Measurements from ENCODE around the gene CD22. TPM values are rescaled to one million over a fixed set of nuclear protein-coding genes. Genes with fewer than 3 reads are reported as not detected.

Gene CD22
- total RNA-seq, 1 experiment from 2014 or later = not detected

DNA sequence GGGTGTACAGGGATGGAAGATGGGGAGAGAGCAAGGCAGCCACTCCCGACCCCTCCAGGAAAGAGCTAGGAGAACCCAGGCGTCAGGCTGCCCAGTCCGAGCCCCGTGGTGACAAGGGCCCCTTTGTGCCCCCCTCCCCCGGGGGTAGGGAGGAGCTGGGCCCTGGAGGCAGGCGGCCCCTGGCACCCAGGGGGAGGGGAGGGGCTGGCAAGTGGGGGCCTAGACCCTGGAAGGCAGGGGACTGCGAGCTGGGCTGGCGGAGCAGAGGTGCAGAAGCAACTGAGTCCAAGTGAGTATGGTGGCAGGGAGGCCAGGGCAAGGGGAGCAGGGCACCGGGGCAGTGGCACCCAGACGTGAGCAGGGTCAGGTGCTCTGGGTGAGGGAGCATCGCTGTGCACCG lies 37.1 kb upstream of the CD22 start, which contains the start of gene MAG:
MAG (plus strand) TSS at position 246 of the 400 bp plus-strand sequence. CDS start 3,248 bp downstream, outside the sequence.
- Histone ChIP-seq H2BK20ac (ENCODE audit: low read depth, low read length, poor library complexity, severe bottlenecking) (no peak within 1 kb of the TSS), H4K5ac (ENCODE audit: insufficient read length, low read depth, low read length) (no peak within 1 kb of the TSS), H3K4me2 (ENCODE audit: insufficient read depth, insufficient read length, low read length) (no peak within 1 kb of the TSS), H3K79me2 (ENCODE audit: insufficient read depth, low read length) (no peaks in the 10 kb centered on the region), H2AFZ (ENCODE audit: low read length) (no peak within 1 kb of the TSS), H3K18ac (ENCODE audit: insufficient read length, low read depth, low read length) (no peak within 1 kb of the TSS), H3K14ac (ENCODE audit: insufficient read depth, low read length) (no peak within 1 kb of the TSS; the same call in 1 of the 2 replicates), H3K23me2 (ENCODE audit: insufficient read length, low read depth, low read length, poor library complexity, severe bottlenecking) (no peaks in the 10 kb centered on the region), H3K27me3 (ENCODE audit: insufficient read depth, low read length) (no peaks in the 10 kb centered on the region), H3K9me3 (ENCODE audit: control insufficient read depth, low read depth, low read length) (no peaks in the 10 kb centered on the region), H2AK5ac (ENCODE audit: insufficient read length, low read length) (no peak within 1 kb of the TSS), H4K8ac (replicated peaks; ENCODE audit: insufficient read length, low read depth, low read length) (no peak within 1 kb of the TSS), H2BK15ac (ENCODE audit: low read depth, low read length) (no peak within 1 kb of the TSS), H3K23ac (ENCODE audit: insufficient read length, low read depth, low read length) (no peak within 1 kb of the TSS), H4K20me1 (ENCODE audit: control insufficient read depth, insufficient read depth, insufficient read length) (no peaks in the 10 kb centered on the region), H2BK120ac (ENCODE audit: low read depth, low read length, poor library complexity, severe bottlenecking) (no peak within 1 kb of the TSS), H3K9ac (ENCODE audit: extremely low read depth, insufficient read length, low read length) (no peak within 1 kb of the TSS), H3K27ac (ENCODE audit: insufficient read length, low read depth, low read length) (no peak within 1 kb of the TSS), H3K79me1 (ENCODE audit: insufficient read depth, low read depth, low read length, poor library complexity, severe bottlenecking) (no peaks in the 10 kb centered on the region), H3K4me1 (ENCODE audit: insufficient read depth, low read length) (no peaks in the 10 kb centered on the region), H4K91ac (ENCODE audit: insufficient read length, low read depth, low read length) (no peak within 1 kb of the TSS), H3K4ac (ENCODE audit: low read depth, low read length) (no peak within 1 kb of the TSS), H2BK5ac (ENCODE audit: insufficient read length, low read length) (no peak within 1 kb of the TSS), H3K56ac (ENCODE audit: insufficient read length, low read depth, low read length) (no peak within 1 kb of the TSS), H2BK12ac (ENCODE audit: insufficient read length, low read depth, low read length) (no peak within 1 kb of the TSS), H3T11ph (ENCODE audit: low read length) (no peak within 1 kb of the TSS)
- H3K9me3 Mint-ChIP-seq = no peaks in the 10 kb centered on the region
- no peak within 1 kb of the TSS; a peak in 1 of 7 replicates for H3K27ac Mint-ChIP-seq
- H3K27me3 Mint-ChIP-seq (ENCODE audit: low read depth) = peaks cover 9% of the 10 kb centered on the region
- H3K36me3 Mint-ChIP-seq (ENCODE audit: insufficient read depth in 1 of 3, low read depth in 3 of 3) = no peaks in the 10 kb centered on the region
- no peak for DNase-seq
- peaks cover 17 to 25% of the 10 kb centered on the region in 2 experiments for H3K4me1 Mint-ChIP-seq
- WGBS (ENCODE audit: extremely low coverage, insufficient read length, low lambda C conversion rate) = no CpG with 5 or more reads among the region's 12 CpGs
- TF ChIP-seq, protein P1, sequence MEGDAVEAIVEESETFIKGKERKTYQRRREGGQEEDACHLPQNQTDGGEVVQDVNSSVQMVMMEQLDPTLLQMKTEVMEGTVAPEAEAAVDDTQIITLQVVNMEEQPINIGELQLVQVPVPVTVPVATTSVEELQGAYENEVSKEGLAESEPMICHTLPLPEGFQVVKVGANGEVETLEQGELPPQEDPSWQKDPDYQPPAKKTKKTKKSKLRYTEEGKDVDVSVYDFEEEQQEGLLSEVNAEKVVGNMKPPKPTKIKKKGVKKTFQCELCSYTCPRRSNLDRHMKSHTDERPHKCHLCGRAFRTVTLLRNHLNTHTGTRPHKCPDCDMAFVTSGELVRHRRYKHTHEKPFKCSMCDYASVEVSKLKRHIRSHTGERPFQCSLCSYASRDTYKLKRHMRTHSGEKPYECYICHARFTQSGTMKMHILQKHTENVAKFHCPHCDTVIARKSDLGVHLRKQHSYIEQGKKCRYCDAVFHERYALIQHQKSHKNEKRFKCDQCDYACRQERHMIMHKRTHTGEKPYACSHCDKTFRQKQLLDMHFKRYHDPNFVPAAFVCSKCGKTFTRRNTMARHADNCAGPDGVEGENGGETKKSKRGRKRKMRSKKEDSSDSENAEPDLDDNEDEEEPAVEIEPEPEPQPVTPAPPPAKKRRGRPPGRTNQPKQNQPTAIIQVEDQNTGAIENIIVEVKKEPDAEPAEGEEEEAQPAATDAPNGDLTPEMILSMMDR (conservative IDR thresholded peaks at IDR 0.05) = no peak
- H3K4me3 Mint-ChIP-seq = no peak within 1 kb of the TSS

Measured in H9 (cell line).